ENCODE measurements around the gene PROZ. TPM values are rescaled to one million over a fixed set of nuclear protein-coding genes. Genes with fewer than 3 reads are reported as not detected.

PROZ gene
- total and polyA plus RNA-seq, 2 donors (not counting 1 experiment from before 2014, with no cell fraction given): not detected

DNA sequence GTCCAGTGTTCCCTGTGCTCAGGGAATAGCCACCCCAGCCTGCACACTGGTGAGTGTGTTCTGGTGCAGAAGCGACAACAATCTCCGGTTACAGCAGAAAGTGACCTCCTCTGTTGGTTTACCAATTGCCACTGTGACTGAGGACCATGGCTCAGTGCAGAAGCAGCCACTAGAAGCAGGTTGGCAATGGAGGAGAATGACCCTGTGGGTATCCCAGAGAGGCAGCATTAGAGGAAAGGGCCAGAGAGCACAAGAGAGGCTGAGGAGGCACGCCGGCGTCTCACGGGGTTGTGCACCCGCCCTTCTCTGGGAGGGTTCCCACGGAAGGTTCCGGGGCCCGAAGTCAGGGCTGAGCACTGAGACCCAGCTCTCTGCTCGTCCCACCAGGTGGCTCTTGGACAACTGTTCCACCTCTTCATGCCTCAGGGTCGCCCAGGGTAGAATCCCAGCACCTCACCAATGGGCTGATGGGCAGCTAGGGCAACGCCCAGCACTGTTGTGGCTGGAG is 14.0 kb downstream of the PROZ start:
- intact Hi-C loops (cut with micrococcal nuclease): no loop called here

DNA sequence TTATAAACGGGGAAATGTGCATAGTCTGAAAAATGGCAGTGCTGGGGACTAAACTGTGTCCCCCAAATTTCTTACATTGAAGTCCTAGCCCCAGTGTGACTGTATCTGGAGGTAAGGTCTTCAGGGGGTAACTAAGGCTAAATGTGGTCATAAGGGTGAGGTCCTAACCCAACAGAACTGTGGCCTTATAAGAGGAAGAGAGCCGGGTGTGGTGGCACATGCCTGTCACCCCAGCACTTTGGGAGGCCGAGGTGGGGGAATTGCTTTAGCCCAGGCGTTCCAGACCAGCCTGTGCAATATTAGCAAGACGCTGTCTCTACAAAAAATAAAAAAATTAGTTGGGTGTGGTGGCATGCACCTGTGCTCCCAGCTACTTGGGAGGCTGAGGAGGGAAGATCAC is 17.8 kb downstream of the PROZ start:
- Histone ChIP-seq H3K4me3 (ENCODE audit: control extremely low read depth in 1 of 5, extremely low read depth in 1 of 5, insufficient read depth in 1 of 5, low read depth in 2 of 5, low read length in 4 of 5) (no peak overlapping the region), H3K4me1 (ENCODE audit: control insufficient read depth in 2 of 2, insufficient read depth in 2 of 2, low read length in 2 of 2) (peaks cover 0 to 4% of the 10 kb centered on the region in 2 donors), H3K36me3 (replicated peaks in 1 of 2; ENCODE audit: control extremely low read depth in 1 of 2, control insufficient read depth in 1 of 2, extremely low read depth in 1 of 2, insufficient read depth in 2 of 2, low read length in 1 of 2) (peaks cover 0 to 58% of the 10 kb centered on the region in 2 experiments), H3K27me3 (replicated peaks in 1 of 4; ENCODE audit: control extremely low read depth in 1 of 4, control insufficient read depth in 3 of 4, insufficient read depth in 4 of 4, low read length in 3 of 4) (no peaks in the 10 kb centered on the region), H3K27ac (ENCODE audit: low read length in 2 of 2) (peak overlapping the region in 1 of 2 donors; percentile 48), H4K20me1 (ENCODE audit: control insufficient read depth, insufficient read depth, low read length, poor library complexity, severe bottlenecking) (no peaks in the 10 kb centered on the region), H2AFZ (ENCODE audit: insufficient read depth, low read depth, low read length, poor library complexity, severe bottlenecking) (no peak overlapping the region), H3K9me3 (ENCODE audit: control extremely low read depth in 1 of 3, control insufficient read depth in 2 of 3, insufficient read depth in 1 of 3, low read length in 2 of 3) (peaks cover 0 to 8% (median 0%) of the 10 kb centered on the region in 3 donors), H3K9ac (ENCODE audit: low read length) (no peak overlapping the region), H3K79me2 (ENCODE audit: control insufficient read depth, insufficient read depth, low read length) (no peaks in the 10 kb centered on the region), H3K4me2 (replicated peaks; ENCODE audit: low read depth, low read length, poor library complexity, severe bottlenecking) (no peak overlapping the region)
- Mint-ChIP-seq H3K27ac (peak overlapping the region; percentile 86), H3K4me1 (peaks cover 7% of the 10 kb centered on the region), H3K27me3 (no peaks in the 10 kb centered on the region), H3K4me3 (peak overlapping the region; percentile 26), H3K9me3 (ENCODE audit: insufficient read depth) (peaks cover 3% of the 10 kb centered on the region)
- WGBS (ENCODE audit: insufficient coverage): 62% methylated on average over 2 of the region's 5 CpGs
- TF ChIP-seq, protein P1, sequence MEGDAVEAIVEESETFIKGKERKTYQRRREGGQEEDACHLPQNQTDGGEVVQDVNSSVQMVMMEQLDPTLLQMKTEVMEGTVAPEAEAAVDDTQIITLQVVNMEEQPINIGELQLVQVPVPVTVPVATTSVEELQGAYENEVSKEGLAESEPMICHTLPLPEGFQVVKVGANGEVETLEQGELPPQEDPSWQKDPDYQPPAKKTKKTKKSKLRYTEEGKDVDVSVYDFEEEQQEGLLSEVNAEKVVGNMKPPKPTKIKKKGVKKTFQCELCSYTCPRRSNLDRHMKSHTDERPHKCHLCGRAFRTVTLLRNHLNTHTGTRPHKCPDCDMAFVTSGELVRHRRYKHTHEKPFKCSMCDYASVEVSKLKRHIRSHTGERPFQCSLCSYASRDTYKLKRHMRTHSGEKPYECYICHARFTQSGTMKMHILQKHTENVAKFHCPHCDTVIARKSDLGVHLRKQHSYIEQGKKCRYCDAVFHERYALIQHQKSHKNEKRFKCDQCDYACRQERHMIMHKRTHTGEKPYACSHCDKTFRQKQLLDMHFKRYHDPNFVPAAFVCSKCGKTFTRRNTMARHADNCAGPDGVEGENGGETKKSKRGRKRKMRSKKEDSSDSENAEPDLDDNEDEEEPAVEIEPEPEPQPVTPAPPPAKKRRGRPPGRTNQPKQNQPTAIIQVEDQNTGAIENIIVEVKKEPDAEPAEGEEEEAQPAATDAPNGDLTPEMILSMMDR (IDR thresholded peaks at IDR 0.05): no peak
- no peak for TF ChIP-seq EZH2 (IDR thresholded peaks at IDR 0.05; ENCODE audit: borderline replicate concordance, insufficient read depth, low read depth, low read length, poor library complexity, severe bottlenecking)
- peak; percentile 54 for DNase-seq
- intact Hi-C loops (cut with micrococcal nuclease): no loop called here
- POLR2A ChIA-PET: no interaction called here
- ATAC-seq (ENCODE audit: low read depth): no peak
- CTCF ChIA-PET: no interaction called here

More for the DNA sequence above, 14.0 kb downstream of the PROZ start:
- no peak overlapping the region for H3K27ac Mint-ChIP-seq
- no peaks in the 10 kb centered on the region for H3K27me3 ChIP-seq (replicated peaks in 1 of 4; ENCODE audit: control extremely low read depth in 1 of 4, control insufficient read depth in 3 of 4, insufficient read depth in 4 of 4, low read length in 3 of 4)
- H3K4me1 ChIP-seq (ENCODE audit: control insufficient read depth in 2 of 2, insufficient read depth in 2 of 2, low read length in 2 of 2): peaks cover 0 to 5% of the 10 kb centered on the region in 2 donors
- H3K27ac ChIP-seq (ENCODE audit: low read length in 2 of 2): no peak overlapping the region
- ChIA-PET CTCF (no interaction called here), POLR2A (no interaction called here)
- H3K4me2 ChIP-seq (replicated peaks; ENCODE audit: low read depth, low read length, poor library complexity, severe bottlenecking): no peak overlapping the region
- H3K9me3 Mint-ChIP-seq (ENCODE audit: insufficient read depth): peaks cover 3% of the 10 kb centered on the region
- H4K20me1 ChIP-seq (ENCODE audit: control insufficient read depth, insufficient read depth, low read length, poor library complexity, severe bottlenecking): no peaks in the 10 kb centered on the region
- H3K4me3 ChIP-seq (ENCODE audit: control extremely low read depth in 1 of 5, extremely low read depth in 1 of 5, insufficient read depth in 1 of 5, low read depth in 2 of 5, low read length in 4 of 5): no peak overlapping the region
- H3K9me3 ChIP-seq (ENCODE audit: control extremely low read depth in 1 of 3, control insufficient read depth in 2 of 3, insufficient read depth in 1 of 3, low read length in 2 of 3): peaks cover 0 to 11% (median 0%) of the 10 kb centered on the region in 3 donors
- H3K4me3 Mint-ChIP-seq: no peak overlapping the region
- peaks cover 10% of the 10 kb centered on the region for H3K4me1 Mint-ChIP-seq
- ATAC-seq (ENCODE audit: low read depth) (no peak), DNase-seq (no peak)
- no peak overlapping the region for H3K9ac ChIP-seq (ENCODE audit: low read length)
- 97% methylated on average over 11 of the region's 13 CpGs for WGBS (ENCODE audit: insufficient coverage)
- H3K27me3 Mint-ChIP-seq: no peaks in the 10 kb centered on the region
- H3K36me3 ChIP-seq (replicated peaks in 1 of 2; ENCODE audit: control extremely low read depth in 1 of 2, control insufficient read depth in 1 of 2, extremely low read depth in 1 of 2, insufficient read depth in 2 of 2, low read length in 1 of 2): peaks cover 0 to 25% of the 10 kb centered on the region in 2 experiments
- H3K79me2 ChIP-seq (ENCODE audit: control insufficient read depth, insufficient read depth, low read length): no peaks in the 10 kb centered on the region
- H2AFZ ChIP-seq (ENCODE audit: insufficient read depth, low read depth, low read length, poor library complexity, severe bottlenecking): no peak overlapping the region
- TF ChIP-seq EZH2 (IDR thresholded peaks at IDR 0.05; ENCODE audit: borderline replicate concordance, insufficient read depth, low read depth, low read length, poor library complexity, severe bottlenecking): no peak
- TF ChIP-seq, protein P1 (IDR thresholded peaks at IDR 0.05): no peak
